GM23338 (cell line): ENCODE results near the gene MAN1C1. TPM values are rescaled to one million over a fixed set of nuclear protein-coding genes. Genes with fewer than 3 reads are reported as not detected.

Experiments used
- ATAC-seq: fragments of 200-7000 bp; cut with Tn5 transposase; 3 replicates; pipeline ENCODE4 v1.9.1; 2020
- DNase-seq: peaks from one replicate; pipeline ENCODE4 v3.0.0-alpha.2; 2015; ENCODE audit warnings: low spot score
- H2AFZ ChIP-seq: fragments of 200-600 bp; sonication (generic); 2 replicates; pipeline ENCODE4 v1.8.0; 2016; ENCODE audit warnings: antibody characterized with exemption, mild to moderate bottlenecking, moderate library complexity
- H3F3A ChIP-seq: fragments of 200-600 bp; sonication (generic); replicated peaks from 2 replicates; pipeline ENCODE4 v1.8.0; 2017; ENCODE audit warnings: antibody characterized with exemption, mixed run types, low read depth
- H3K27ac ChIP-seq: fragments of 200-600 bp; sonication (generic); 2 replicates; pipeline ENCODE4 v1.6.1; 2016; ENCODE audit warnings: low read depth
- H3K27me3 ChIP-seq: fragments of 200-600 bp; sonication (generic); 2 replicates; pipeline ENCODE4 v1.8.0; 2016; ENCODE audit warnings: mild to moderate bottlenecking, mixed run types, moderate library complexity; ENCODE audit not compliant: insufficient read depth
- H3K36me3 ChIP-seq: fragments of 200-600 bp; sonication (generic); 2 replicates; pipeline ENCODE4 v1.8.0; 2016; ENCODE audit warnings: mild to moderate bottlenecking; ENCODE audit not compliant: insufficient read depth
- H3K4me1 ChIP-seq: fragments of 200-600 bp; sonication (generic); 2 replicates; pipeline ENCODE4 v1.8.0; 2016; ENCODE audit warnings: mild to moderate bottlenecking, moderate library complexity; ENCODE audit not compliant: insufficient read depth
- H3K4me2 ChIP-seq: fragments of 200-600 bp; sonication (generic); 2 replicates; pipeline ENCODE4 v1.7.1; 2017; ENCODE audit warnings: mixed run types
- H3K4me3 ChIP-seq: fragments of 200-600 bp; sonication (generic); 2 replicates; pipeline ENCODE4 v1.6.1; 2016; ENCODE audit warnings: mixed run types
- H3K79me2 ChIP-seq: fragments of 200-600 bp; sonication (generic); replicated peaks from 2 replicates; pipeline ENCODE4 v1.8.0; 2017; ENCODE audit warnings: mild to moderate bottlenecking; ENCODE audit not compliant: insufficient read depth
- H3K9me2 ChIP-seq: fragments of 200-600 bp; sonication (generic); 2 replicates; pipeline ENCODE4 v1.8.0; 2017; ENCODE audit not compliant: insufficient read depth
- H4K20me1 ChIP-seq: fragments of 200-600 bp; sonication (generic); replicated peaks from 2 replicates; pipeline ENCODE4 v1.8.0; 2017; ENCODE audit warnings: mild to moderate bottlenecking; ENCODE audit not compliant: insufficient read depth
- H3K27ac Mint-ChIP-seq: 2 replicates; pipeline ENCODE4 v1.8.0; 2020; ENCODE audit warnings: inconsistent platforms, mild to moderate bottlenecking, moderate library complexity, mixed read lengths
- H3K27me3 Mint-ChIP-seq: 3 replicates; pipeline ENCODE4 v1.8.0; 2022; ENCODE audit warnings: low read depth, mild to moderate bottlenecking, moderate library complexity, mixed read lengths, inconsistent platforms; ENCODE audit not compliant: insufficient read depth, poor library complexity
- H3K36me3 Mint-ChIP-seq: 3 replicates; pipeline ENCODE4 v1.8.0; 2021; ENCODE audit warnings: low read depth, mild to moderate bottlenecking, inconsistent platforms, moderate library complexity, mixed read lengths
- H3K4me1 Mint-ChIP-seq: 3 replicates; pipeline ENCODE4 v1.8.0; 2020; ENCODE audit warnings: mild to moderate bottlenecking, inconsistent platforms, mixed read lengths
- H3K4me3 Mint-ChIP-seq: 3 replicates; pipeline ENCODE4 v1.8.0; 2021; ENCODE audit warnings: moderate library complexity, mild to moderate bottlenecking, inconsistent platforms, mixed read lengths
- H3K9me3 Mint-ChIP-seq: 3 replicates; pipeline ENCODE4 v1.8.0; 2020; ENCODE audit warnings: moderate library complexity, mild to moderate bottlenecking, inconsistent platforms, mixed read lengths
- CREB1 ChIP-seq: fragments of 250-450 bp; sonication (Bioruptor Pico); IDR thresholded peaks from 2 replicates; pipeline ENCODE4 v1.5.0; 2020; ENCODE audit warnings: low read depth, mild to moderate bottlenecking, moderate library complexity
- CTCF ChIP-seq, 2 experiments: fragments of 200-600 bp in 1 of 2; sonication (generic) in 1 of 2; conservative IDR thresholded peaks; 2 replicates each; pipeline versions ENCODE4 v1.5.1 to v1.6.1; 2016 to 2017; ENCODE audit warnings: antibody characterized with exemption in 2 of 2, low read depth in 2 of 2, mild to moderate bottlenecking in 2 of 2, moderate library complexity in 1 of 2
- JUNB ChIP-seq: IDR thresholded peaks from one replicate; pipeline ENCODE4 v1.6.1; 2016; ENCODE audit warnings: antibody characterized with exemption; ENCODE audit not compliant: unreplicated experiment
- NANOG ChIP-seq: IDR thresholded peaks from 2 replicates; pipeline ENCODE4 v1.6.1; 2016; ENCODE audit warnings: antibody characterized with exemption, borderline replicate concordance
- POLR2AphosphoS5 ChIP-seq: IDR thresholded peaks from 2 replicates; pipeline ENCODE4 v1.6.1; 2016; ENCODE audit warnings: antibody characterized with exemption, low read depth
- REST ChIP-seq: IDR thresholded peaks from one replicate; pipeline ENCODE4 v1.6.1; 2018; ENCODE audit warnings: antibody characterized with exemption; ENCODE audit not compliant: unreplicated experiment
- ZNF462 ChIP-seq: fragments of 250-450 bp; sonication (Bioruptor Pico); IDR thresholded peaks from 2 replicates; pipeline ENCODE4 v1.5.0; 2020; ENCODE audit warnings: mild to moderate bottlenecking, moderate library complexity
- polyA plus RNA-seq: library from polyadenylated mRNA; unstranded; fragments of >200 nt; fragmentation: Nextera tagmentation; extraction: Ambion mirVana; gene quantifications from 2 replicates; pipeline ENCODE4 v1.2.1, GENCODE V29; 2016
- total RNA-seq: library from RNA; depleted of rRNA; stranded (reverse); fragments of >200 nt; shearing (Covaris generic); gene quantifications from 2 replicates; pipeline ENCODE4 v1.2.3, GENCODE V29; 2014

The MAN1C1 gene
- total and polyA plus RNA-seq, 2 experiments from 2014 or later: 5.4 to 13.6 TPM

- H3K9me3 Mint-ChIP-seq: no peaks in the 10 kb centered on the region
- Histone ChIP-seq H3K4me1 (no peaks in the 10 kb centered on the region), H3K9me2 (no peaks in the 10 kb centered on the region), H2AFZ (no peak overlapping the region), H3K27me3 (no peaks in the 10 kb centered on the region), H3K4me2 (no peak overlapping the region), H3K4me3 (no peak overlapping the region), H3K27ac (no peak overlapping the region), H4K20me1 (peaks cover 37% of the 10 kb centered on the region), H3K79me2 (0 out of 2 replicates have a peak, but pooled peaks cover 12% of the 10 kb centered on the region), H3K36me3 (peaks cover 74% of the 10 kb centered on the region), H3F3A (peaks cover 4% of the 10 kb centered on the region; the same call in 1 of the 2 replicates)
- TF ChIP-seq NANOG (no peak), JUNB (no peak), POLR2AphosphoS5 (no peak), CTCF (conservative IDR thresholded peaks at IDR 0.05; ENCODE audit: low read depth in 2 of 2) (no peak), ZNF462 (CRISPR knock-in tag) (no peak), CREB1 (CRISPR knock-in tag) (no peak), REST (no peak)
- H3K4me1 Mint-ChIP-seq: peaks cover 3% of the 10 kb centered on the region; the same call in 1 of the 3 replicates
- ATAC-seq (no peak), DNase-seq (no peak)
- no peak overlapping the region for H3K27ac Mint-ChIP-seq
- H3K4me3 Mint-ChIP-seq: no peak overlapping the region
- no peaks in the 10 kb centered on the region for H3K27me3 Mint-ChIP-seq
- peaks cover 80% of the 10 kb centered on the region for H3K36me3 Mint-ChIP-seq
Observed at GRCh38 chr1:25832336-25833037, 215.9 kb downstream of the MAN1C1 start.
